ENCODE results near the gene SKIL. TPM values are rescaled to one million over a fixed set of nuclear protein-coding genes. Genes with fewer than 3 reads are reported as not detected.

SKIL gene
- total and polyA plus RNA-seq, 4 donors: 23.1 to 99.0 (median 44.8) TPM

DNA sequence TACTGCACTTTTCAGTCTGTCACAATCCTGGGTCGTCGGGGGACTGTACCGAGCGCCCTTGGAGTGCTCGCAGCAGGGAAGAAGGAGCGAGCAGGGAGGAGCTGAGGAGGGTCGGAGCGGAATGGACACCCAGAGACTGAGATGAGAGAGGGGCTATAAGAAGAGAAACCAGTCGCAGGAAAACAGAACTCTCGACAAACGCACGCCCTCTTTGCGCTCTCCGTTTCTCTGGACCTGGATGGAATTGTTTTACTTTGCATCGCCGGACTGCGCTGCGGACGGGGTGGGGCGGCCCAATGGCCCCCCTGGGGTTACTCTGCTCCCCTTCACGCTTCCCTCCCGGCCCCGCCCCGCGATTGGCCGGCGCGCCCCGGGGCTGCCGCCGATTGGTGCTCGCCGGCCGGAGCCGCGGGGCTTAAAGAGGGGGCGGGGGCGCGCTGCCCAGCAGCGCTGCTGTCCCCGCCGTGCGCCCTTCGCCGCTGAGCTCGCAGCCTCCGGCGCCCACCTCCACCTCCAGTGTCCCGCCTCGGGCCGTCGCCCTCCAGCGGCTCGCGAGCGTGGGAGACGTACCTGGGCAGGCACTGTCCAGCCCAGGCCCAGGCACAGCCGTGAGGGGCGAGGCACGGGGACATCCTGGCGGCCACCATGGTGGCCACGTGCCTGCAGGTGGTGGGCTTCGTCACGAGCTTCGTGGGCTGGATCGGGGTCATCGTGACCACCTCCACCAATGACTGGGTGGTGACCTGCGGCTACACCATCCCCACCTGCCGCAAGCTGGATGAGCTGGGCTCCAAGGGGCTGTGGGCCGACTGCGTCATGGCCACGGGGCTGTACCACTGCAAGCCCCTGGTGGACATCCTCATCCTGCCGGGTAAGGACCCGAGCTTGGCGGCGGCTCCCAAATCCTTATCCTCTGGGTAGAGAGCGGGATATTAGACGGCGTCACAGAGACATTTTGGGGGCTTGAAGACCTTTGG lies 61.2 kb downstream of the SKIL start, which contains the start of gene CLDN11:
Gene CLDN11, plus strand, starts transcription at position 447 of the 977 bp plus-strand sequence. Its CDS starts 199 bp downstream, at position 646.
- H3K27me3 ChIP-seq (ENCODE audit: control insufficient read depth, insufficient read depth, low read length): peaks cover 16% of the 10 kb centered on the region
- peak within 1 kb of the TSS; percentile 86 for H3K27ac ChIP-seq (ENCODE audit: low read depth, low read length)
- DNase-seq (ENCODE audit: low read depth in 4 of 6, low spot score in 6 of 6): peak in 2 of 6 donors; percentile 69 to 82

DNA sequence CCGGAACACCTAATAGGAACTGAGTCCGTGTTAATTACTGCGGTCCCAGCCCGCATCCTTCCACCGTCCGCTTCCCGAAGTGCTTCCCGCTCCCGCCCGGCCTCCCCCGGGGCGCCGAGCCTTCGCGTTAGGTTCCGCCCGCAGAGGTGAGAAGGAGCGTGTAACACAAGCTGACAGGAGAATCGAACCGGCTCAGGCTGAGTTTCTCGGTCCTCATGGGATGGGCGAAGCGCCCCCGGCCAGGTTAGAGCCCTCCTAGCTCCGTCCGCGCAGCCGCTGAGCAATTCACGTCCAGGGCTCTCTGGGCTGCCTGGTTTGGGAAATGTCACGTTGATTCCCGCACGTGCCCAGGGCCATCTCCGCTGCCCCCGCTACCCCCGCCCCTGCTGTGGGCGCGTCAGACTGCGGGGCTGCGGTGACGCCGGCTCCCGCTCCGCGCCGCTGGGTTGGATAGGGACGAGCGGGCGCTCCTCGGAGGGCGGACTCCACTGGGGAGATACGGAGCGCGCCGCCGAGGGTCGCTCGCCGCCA lies 62.1 kb downstream of the SKIL start:
- Histone ChIP-seq H3K27ac (ENCODE audit: low read depth, low read length) (peak overlapping the region; percentile 86), H3K4me3 (ENCODE audit: low read depth, low read length) (peak overlapping the region; percentile 68), H3K4me1 (ENCODE audit: control insufficient read depth, insufficient read depth, low read length) (peaks cover 31% of the 10 kb centered on the region), H3K36me3 (ENCODE audit: control insufficient read depth, insufficient read depth, low read length) (no peaks in the 10 kb centered on the region), H3K9me3 (ENCODE audit: control insufficient read depth, insufficient read depth, low read length) (no peaks in the 10 kb centered on the region), H3K27me3 (ENCODE audit: control insufficient read depth, insufficient read depth, low read length) (peaks cover 16% of the 10 kb centered on the region)
- peak in 2 of 6 donors; percentile 69 to 71 for DNase-seq (ENCODE audit: low read depth in 4 of 6, low spot score in 6 of 6)
- under 1% methylated on average over 58 of the region's 58 CpGs for WGBS (ENCODE audit: insufficient coverage)

More for the DNA sequence above, 61.2 kb downstream of the SKIL start, which contains the start of gene CLDN11:
- Histone ChIP-seq H3K4me3 (ENCODE audit: low read depth, low read length) (peak within 1 kb of the TSS; percentile 68), H3K4me1 (ENCODE audit: control insufficient read depth, insufficient read depth, low read length) (peaks cover 31% of the 10 kb centered on the region), H3K36me3 (ENCODE audit: control insufficient read depth, insufficient read depth, low read length) (no peaks in the 10 kb centered on the region), H3K9me3 (ENCODE audit: control insufficient read depth, insufficient read depth, low read length) (no peaks in the 10 kb centered on the region)
- WGBS (ENCODE audit: insufficient coverage): 2% methylated on average over 78 of the region's 79 CpGs

DNA sequence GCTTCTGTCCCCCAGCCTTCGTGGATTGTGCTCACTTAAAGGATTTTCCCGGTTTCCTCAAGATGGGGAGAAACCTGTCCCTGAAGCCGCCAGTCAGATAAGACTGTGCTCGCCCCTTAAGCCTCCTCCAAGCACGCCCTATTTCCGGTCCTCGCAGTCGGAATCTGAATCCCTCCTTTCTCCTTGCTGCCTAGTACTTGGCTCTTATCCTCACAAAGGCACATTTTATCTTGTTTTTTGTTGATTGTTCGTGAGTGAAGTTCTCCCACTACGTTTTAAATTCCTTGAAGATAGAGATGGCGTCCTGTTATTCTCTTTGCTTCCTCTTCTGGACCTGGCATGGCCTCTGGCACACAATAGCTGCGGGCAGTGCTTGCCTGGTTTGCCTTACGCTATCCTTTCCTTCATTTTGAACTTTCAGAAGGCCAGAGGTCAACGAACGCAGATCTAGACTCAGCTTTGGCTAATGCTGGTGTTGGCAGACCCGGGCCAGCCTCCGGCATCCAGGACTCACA lies 62.8 kb downstream of the SKIL start:
- peak overlapping the region; percentile 86 for H3K27ac ChIP-seq (ENCODE audit: low read depth, low read length)
- WGBS (ENCODE audit: insufficient coverage): 42% methylated on average over 13 of the region's 17 CpGs
- H3K27me3 ChIP-seq (ENCODE audit: control insufficient read depth, insufficient read depth, low read length): peaks cover 16% of the 10 kb centered on the region
- no peaks in the 10 kb centered on the region for H3K36me3 ChIP-seq (ENCODE audit: control insufficient read depth, insufficient read depth, low read length)
- peak overlapping the region; percentile 68 for H3K4me3 ChIP-seq (ENCODE audit: low read depth, low read length)
- H3K9me3 ChIP-seq (ENCODE audit: control insufficient read depth, insufficient read depth, low read length): no peaks in the 10 kb centered on the region
- DNase-seq (ENCODE audit: low read depth in 4 of 6, low spot score in 6 of 6): peak in 2 of 6 donors; percentile 48 to 51
- peaks cover 32% of the 10 kb centered on the region for H3K4me1 ChIP-seq (ENCODE audit: control insufficient read depth, insufficient read depth, low read length)

DNA sequence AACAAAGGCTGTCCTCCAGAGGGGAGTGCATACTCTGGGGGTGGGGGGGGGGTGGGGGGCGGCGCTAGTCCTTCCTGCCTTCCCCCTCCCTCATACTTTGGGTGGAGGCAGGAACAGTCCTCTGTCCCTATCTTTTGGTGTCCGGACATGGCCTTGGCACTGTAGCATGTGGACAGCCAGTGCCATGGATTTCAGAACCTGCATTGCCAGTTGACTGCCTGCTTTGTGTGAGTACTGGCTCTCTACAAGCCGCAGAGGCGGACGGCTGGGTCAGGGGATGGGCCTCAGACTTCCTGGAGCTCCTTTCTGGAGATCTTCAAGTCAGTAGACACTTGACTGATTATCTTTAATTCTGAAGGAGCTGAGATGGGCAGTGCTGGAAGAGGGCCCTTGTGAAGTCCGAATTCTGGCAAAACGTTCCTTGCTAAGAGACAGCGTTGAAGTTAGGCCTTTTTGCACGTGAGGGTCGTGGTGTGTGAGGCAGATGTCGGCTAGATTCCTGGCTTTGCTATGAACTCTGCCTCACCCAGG lies 63.7 kb downstream of the SKIL start:
- WGBS (ENCODE audit: insufficient coverage): 37% methylated on average over 5 of the region's 12 CpGs
- peaks cover 16% of the 10 kb centered on the region for H3K27me3 ChIP-seq (ENCODE audit: control insufficient read depth, insufficient read depth, low read length)
- H3K36me3 ChIP-seq (ENCODE audit: control insufficient read depth, insufficient read depth, low read length): no peaks in the 10 kb centered on the region
- peak in 2 of 6 donors; percentile 21 to 46 for DNase-seq (ENCODE audit: low read depth in 4 of 6, low spot score in 6 of 6)
- no peaks in the 10 kb centered on the region for H3K9me3 ChIP-seq (ENCODE audit: control insufficient read depth, insufficient read depth, low read length)
- H3K27ac ChIP-seq (ENCODE audit: low read depth, low read length): peak overlapping the region; percentile 86
- peak overlapping the region; percentile 44 for H3K4me3 ChIP-seq (ENCODE audit: low read depth, low read length)
- peaks cover 38% of the 10 kb centered on the region for H3K4me1 ChIP-seq (ENCODE audit: control insufficient read depth, insufficient read depth, low read length)

DNA sequence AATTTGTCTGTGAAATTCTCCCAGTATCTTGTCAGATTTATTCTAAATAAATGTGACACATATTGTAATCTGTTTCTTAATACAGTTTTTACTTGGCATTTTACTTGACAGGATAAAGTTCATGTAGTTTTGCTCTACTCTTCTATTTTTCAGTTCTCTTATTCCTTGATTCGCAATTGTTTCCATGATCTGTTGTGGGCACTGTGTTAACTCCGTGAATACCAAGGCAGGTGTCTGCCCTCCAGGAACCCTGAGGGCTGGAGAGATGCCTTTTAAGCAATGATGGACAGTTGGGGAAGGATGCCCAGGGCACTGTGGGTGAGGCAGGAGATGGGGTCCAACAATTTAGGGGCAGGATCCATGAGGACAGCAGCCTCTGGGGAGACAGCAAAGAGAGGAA lies 64.2 kb downstream of the SKIL start:
- 75% methylated on average over 2 of the region's 2 CpGs for WGBS (ENCODE audit: insufficient coverage)
- Histone ChIP-seq H3K4me3 (ENCODE audit: low read depth, low read length) (peak overlapping the region; percentile 44), H3K27ac (ENCODE audit: low read depth, low read length) (peak overlapping the region; percentile 86), H3K27me3 (ENCODE audit: control insufficient read depth, insufficient read depth, low read length) (peaks cover 16% of the 10 kb centered on the region), H3K36me3 (ENCODE audit: control insufficient read depth, insufficient read depth, low read length) (no peaks in the 10 kb centered on the region), H3K4me1 (ENCODE audit: control insufficient read depth, insufficient read depth, low read length) (peaks cover 38% of the 10 kb centered on the region), H3K9me3 (ENCODE audit: control insufficient read depth, insufficient read depth, low read length) (no peaks in the 10 kb centered on the region)
- no peak for DNase-seq (ENCODE audit: low read depth in 4 of 6, low spot score in 6 of 6)

DNA sequence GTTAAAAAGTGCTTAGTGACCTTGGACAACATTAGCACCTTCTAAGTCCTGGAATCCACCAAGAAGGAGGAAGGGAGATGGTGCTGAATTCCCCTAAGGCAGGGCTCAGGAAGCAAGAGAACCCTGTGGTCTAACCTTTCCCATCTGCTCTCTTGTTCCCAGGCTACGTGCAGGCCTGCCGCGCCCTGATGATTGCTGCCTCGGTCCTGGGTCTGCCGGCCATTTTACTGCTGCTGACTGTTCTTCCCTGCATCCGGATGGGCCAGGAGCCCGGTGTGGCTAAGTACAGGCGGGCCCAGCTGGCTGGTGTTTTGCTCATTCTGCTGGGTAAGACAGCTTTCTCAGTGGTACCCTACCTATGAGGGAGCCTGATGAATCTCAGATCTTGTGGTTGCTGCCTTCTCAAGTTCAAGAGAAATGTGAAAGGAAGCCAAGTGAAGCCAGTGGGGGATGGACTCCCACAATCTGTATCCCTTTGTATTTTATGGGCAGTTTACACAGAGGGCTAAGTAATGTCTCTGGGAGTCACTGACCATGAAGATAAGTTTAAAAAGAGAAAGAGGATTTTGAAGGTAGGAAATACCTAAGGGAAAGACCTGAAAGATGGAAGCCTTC lies 65.6 kb downstream of the SKIL start:
- no peaks in the 10 kb centered on the region for H3K36me3 ChIP-seq (ENCODE audit: control insufficient read depth, insufficient read depth, low read length)
- peaks cover 14% of the 10 kb centered on the region for H3K27me3 ChIP-seq (ENCODE audit: control insufficient read depth, insufficient read depth, low read length)
- WGBS (ENCODE audit: insufficient coverage): 79% methylated on average over 5 of the region's 8 CpGs
- H3K4me1 ChIP-seq (ENCODE audit: control insufficient read depth, insufficient read depth, low read length): peaks cover 38% of the 10 kb centered on the region
- H3K4me3 ChIP-seq (ENCODE audit: low read depth, low read length): no peak overlapping the region
- no peaks in the 10 kb centered on the region for H3K9me3 ChIP-seq (ENCODE audit: control insufficient read depth, insufficient read depth, low read length)
- no peak for DNase-seq (ENCODE audit: low read depth in 4 of 6, low spot score in 6 of 6)
- H3K27ac ChIP-seq (ENCODE audit: low read depth, low read length): peak overlapping the region; percentile 1

DNA sequence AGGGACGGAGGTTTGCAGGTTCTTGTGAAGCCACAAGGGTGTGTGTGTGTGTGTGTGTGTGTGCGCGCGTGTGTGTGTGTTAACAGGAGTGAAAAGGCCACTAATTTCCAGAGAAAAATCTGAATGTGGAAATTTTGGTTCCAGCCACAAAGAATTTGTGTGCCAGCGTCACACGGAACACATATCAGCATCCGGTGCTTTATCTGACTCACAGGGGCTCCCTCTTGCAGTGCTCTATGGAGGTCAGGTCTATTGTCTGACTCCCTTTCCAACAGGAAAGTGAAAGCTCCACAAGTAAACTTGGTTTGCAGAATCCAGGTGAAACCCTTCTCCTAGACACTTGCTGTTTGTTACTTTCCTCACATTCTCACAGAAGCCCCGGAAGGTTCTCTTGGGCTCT lies 67.4 kb downstream of the SKIL start:
- 83% methylated on average over 7 of the region's 8 CpGs for WGBS (ENCODE audit: insufficient coverage)
- no peak for DNase-seq (ENCODE audit: low read depth in 4 of 6, low spot score in 6 of 6)

DNA sequence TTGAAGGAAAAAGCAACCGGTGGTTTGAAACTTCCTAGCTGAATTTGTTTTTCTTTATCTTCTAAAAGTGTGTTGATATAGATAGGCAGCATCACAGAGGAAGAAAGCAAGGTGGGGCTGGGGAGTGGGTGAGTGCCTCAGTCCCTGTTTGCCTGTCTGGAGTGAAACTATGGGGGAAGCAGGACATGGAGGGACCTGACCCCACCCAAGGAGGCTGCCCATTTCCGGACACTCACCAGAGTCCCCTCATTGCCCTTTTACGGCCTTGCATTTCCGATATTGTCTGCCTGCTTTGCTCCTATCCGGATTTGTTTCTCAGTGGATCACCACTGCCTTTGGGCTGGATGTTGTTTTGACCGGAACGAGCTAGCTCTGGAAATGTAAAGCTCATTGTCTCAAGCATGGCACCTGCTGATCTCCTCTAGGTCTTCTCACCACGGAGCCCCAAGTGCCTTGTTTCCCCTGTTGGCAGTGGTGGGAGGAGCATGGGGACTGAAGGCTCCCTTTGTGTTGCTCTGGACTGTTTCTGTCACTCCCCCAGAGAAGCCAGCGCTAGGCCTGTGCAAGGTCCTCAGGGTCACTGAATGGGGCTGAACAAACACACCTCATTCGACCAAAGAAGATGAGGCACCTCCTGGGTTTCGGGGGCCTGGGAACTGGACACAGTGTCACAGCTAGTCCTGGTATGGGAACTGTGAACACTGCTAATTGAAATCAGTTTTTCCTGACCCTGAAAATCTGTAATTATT lies 68.2 kb downstream of the SKIL start:
- Histone ChIP-seq H3K27me3 (ENCODE audit: control insufficient read depth, insufficient read depth, low read length) (no peaks in the 10 kb centered on the region), H3K36me3 (ENCODE audit: control insufficient read depth, insufficient read depth, low read length) (no peaks in the 10 kb centered on the region), H3K27ac (ENCODE audit: low read depth, low read length) (peak overlapping the region; percentile 79), H3K4me1 (ENCODE audit: control insufficient read depth, insufficient read depth, low read length) (peaks cover 18% of the 10 kb centered on the region), H3K9me3 (ENCODE audit: control insufficient read depth, insufficient read depth, low read length) (no peaks in the 10 kb centered on the region), H3K4me3 (ENCODE audit: low read depth, low read length) (no peak overlapping the region)
- DNase-seq (ENCODE audit: low read depth in 4 of 6, low spot score in 6 of 6): peak in 1 of 6 donors; percentile 58
- WGBS (ENCODE audit: insufficient coverage): 42% methylated on average over 9 of the region's 11 CpGs

More for the DNA sequence above, 67.4 kb downstream of the SKIL start:
- Histone ChIP-seq H3K4me3 (ENCODE audit: low read depth, low read length) (no peak overlapping the region), H3K27ac (ENCODE audit: low read depth, low read length) (peak overlapping the region; percentile 79), H3K9me3 (ENCODE audit: control insufficient read depth, insufficient read depth, low read length) (no peaks in the 10 kb centered on the region), H3K27me3 (ENCODE audit: control insufficient read depth, insufficient read depth, low read length) (no peaks in the 10 kb centered on the region), H3K4me1 (ENCODE audit: control insufficient read depth, insufficient read depth, low read length) (peaks cover 22% of the 10 kb centered on the region), H3K36me3 (ENCODE audit: control insufficient read depth, insufficient read depth, low read length) (no peaks in the 10 kb centered on the region)

All from spinal cord (tissue), 10 donors.